NT2/D1 (cell line): ENCODE measurements around the gene PEAK1.

Experiments used
- DNase-seq: peaks from one replicate; pipeline ENCODE4 v3.0.0-alpha.2; 2011; ENCODE audit warnings: low read depth, low spot score
- H3K27me3 ChIP-seq: 2 replicates; pipeline ENCODE4 v1.6.0; 2011; ENCODE audit warnings: mild to moderate bottlenecking; ENCODE audit not compliant: insufficient read length, insufficient read depth
- H3K36me3 ChIP-seq: 2 replicates; pipeline ENCODE4 v1.6.1; 2011; ENCODE audit warnings: mild to moderate bottlenecking, low read length, mixed read lengths; ENCODE audit not compliant: insufficient read depth, insufficient read length
- H3K4me1 ChIP-seq: 2 replicates; pipeline ENCODE4 v1.5.1; 2011; ENCODE audit not compliant: insufficient read depth, insufficient read length
- H3K4me3 ChIP-seq: 2 replicates; pipeline ENCODE4 v1.5.1; 2011; ENCODE audit warnings: low read depth; ENCODE audit not compliant: insufficient read length
- H3K9ac ChIP-seq: 2 replicates; pipeline ENCODE4 v1.6.0; 2011; ENCODE audit warnings: low read depth; ENCODE audit not compliant: insufficient read length
- H3K9me3 ChIP-seq: 2 replicates; pipeline ENCODE4 v1.5.1; 2011; ENCODE audit warnings: mild to moderate bottlenecking, low read length; ENCODE audit not compliant: insufficient read depth
- SUZ12 ChIP-seq: IDR thresholded peaks from 2 replicates; pipeline ENCODE4 v1.6.1; 2011; ENCODE audit not compliant: insufficient read length, insufficient read depth; ENCODE audit errors: extremely low read depth
- YY1 ChIP-seq: IDR thresholded peaks from 2 replicates; pipeline ENCODE4 v1.6.1; 2011; ENCODE audit not compliant: insufficient read length, insufficient read depth
- ZNF274 ChIP-seq: IDR thresholded peaks from 2 replicates; pipeline ENCODE4 v1.6.1; 2011; ENCODE audit warnings: mild to moderate bottlenecking, low read depth, low read length

Gene PEAK1

GRCh38 chr15:77384589-77385359 is 35.1 kb downstream of the PEAK1 start:
- no peak overlapping the region for H3K9ac ChIP-seq
- TF ChIP-seq YY1 = no peak
- TF ChIP-seq ZNF274 = no peak
- TF ChIP-seq SUZ12 = no peak
- no peak overlapping the region for H3K4me3 ChIP-seq
- H3K27me3 ChIP-seq = no peaks in the 10 kb centered on the region
- no peaks in the 10 kb centered on the region for H3K36me3 ChIP-seq
- DNase-seq = no peak
- H3K9me3 ChIP-seq = no peaks in the 10 kb centered on the region
- no peaks in the 10 kb centered on the region for H3K4me1 ChIP-seq

GRCh38 chr15:77384086-77384485 is 35.8 kb downstream of the PEAK1 start:
- H3K9ac ChIP-seq = no peak overlapping the region
- no peak overlapping the region for H3K4me3 ChIP-seq
- no peaks in the 10 kb centered on the region for H3K27me3 ChIP-seq
- no peak for DNase-seq
- H3K9me3 ChIP-seq = no peaks in the 10 kb centered on the region
- H3K36me3 ChIP-seq = no peaks in the 10 kb centered on the region
- no peaks in the 10 kb centered on the region for H3K4me1 ChIP-seq
- no peak for TF ChIP-seq ZNF274
- no peak for TF ChIP-seq SUZ12
- no peak for TF ChIP-seq YY1

GRCh38 chr15:77380033-77380432 is 39.9 kb downstream of the PEAK1 start:
- no peaks in the 10 kb centered on the region for H3K4me1 ChIP-seq
- no peaks in the 10 kb centered on the region for H3K27me3 ChIP-seq
- no peaks in the 10 kb centered on the region for H3K36me3 ChIP-seq
- H3K4me3 ChIP-seq = no peak overlapping the region
- TF ChIP-seq YY1 = no peak
- H3K9me3 ChIP-seq = no peaks in the 10 kb centered on the region
- DNase-seq = no peak
- no peak overlapping the region for H3K9ac ChIP-seq

GRCh38 chr15:77376770-77377169 is 43.1 kb downstream of the PEAK1 start:
- TF ChIP-seq YY1 = no peak
- no peak for TF ChIP-seq ZNF274
- TF ChIP-seq SUZ12 = no peak
- Histone ChIP-seq H3K9ac (no peak overlapping the region), H3K36me3 (no peaks in the 10 kb centered on the region), H3K27me3 (no peaks in the 10 kb centered on the region), H3K4me1 (no peaks in the 10 kb centered on the region), H3K9me3 (no peaks in the 10 kb centered on the region), H3K4me3 (no peak overlapping the region)
- DNase-seq = no peak

GRCh38 chr15:77375133-77375532 is 44.8 kb downstream of the PEAK1 start:
- no peak overlapping the region for H3K4me3 ChIP-seq
- no peaks in the 10 kb centered on the region for H3K9me3 ChIP-seq
- no peaks in the 10 kb centered on the region for H3K4me1 ChIP-seq
- no peaks in the 10 kb centered on the region for H3K36me3 ChIP-seq
- TF ChIP-seq YY1 (no peak), SUZ12 (no peak), ZNF274 (no peak)
- no peaks in the 10 kb centered on the region for H3K27me3 ChIP-seq
- no peak for DNase-seq
- no peak overlapping the region for H3K9ac ChIP-seq

- no peaks in the 10 kb centered on the region for H3K4me1 ChIP-seq
- no peaks in the 10 kb centered on the region for H3K9me3 ChIP-seq
- TF ChIP-seq YY1 (no peak), SUZ12 (no peak), ZNF274 (no peak)
- no peaks in the 10 kb centered on the region for H3K27me3 ChIP-seq
- H3K4me3 ChIP-seq = no peak overlapping the region
- DNase-seq = no peak
- H3K36me3 ChIP-seq = no peaks in the 10 kb centered on the region
- no peak overlapping the region for H3K9ac ChIP-seq
Observed at GRCh38 chr15:77373441-77373840, 46.5 kb downstream of the PEAK1 start.

GRCh38 chr15:77371850-77372563 is 47.9 kb downstream of the PEAK1 start:
- TF ChIP-seq YY1 (no peak), ZNF274 (no peak)

More at GRCh38 chr15:77371850-77372563, 47.9 kb downstream of the PEAK1 start:
- no peaks in the 10 kb centered on the region for H3K4me1 ChIP-seq
- H3K36me3 ChIP-seq = no peaks in the 10 kb centered on the region
- H3K4me3 ChIP-seq = no peak overlapping the region
- H3K9ac ChIP-seq = no peak overlapping the region
- no peaks in the 10 kb centered on the region for H3K9me3 ChIP-seq
- H3K27me3 ChIP-seq = no peaks in the 10 kb centered on the region
- DNase-seq = no peak
